Muscle layer of colon (tissue), 2 donors: Measurements from ENCODE around the gene IL16.

Experiments used
- H3K27ac ChIP-seq: one replicate; pipeline ENCODE4 v1.7.0; 2013; ENCODE audit warnings: low read depth, mild to moderate bottlenecking, low read length, moderate library complexity
- H3K27me3 ChIP-seq, 2 donors: one replicate each; pipeline ENCODE4 v1.7.0; 2013; ENCODE audit warnings: low read length in 2 of 2, mild to moderate bottlenecking in 2 of 2; ENCODE audit not compliant: insufficient read depth in 2 of 2, control insufficient read depth in 1 of 2
- H3K36me3 ChIP-seq: one replicate; pipeline ENCODE4 v1.7.0; 2013; ENCODE audit warnings: mild to moderate bottlenecking, low read length; ENCODE audit not compliant: insufficient read depth
- H3K4me1 ChIP-seq: one replicate; pipeline ENCODE4 v1.7.0; 2013; ENCODE audit warnings: mild to moderate bottlenecking, low read length; ENCODE audit not compliant: insufficient read depth
- H3K4me3 ChIP-seq, 2 donors: one replicate each; pipeline ENCODE4 v1.7.0; 2013; ENCODE audit warnings: low read length in 2 of 2, low read depth in 1 of 2, mild to moderate bottlenecking in 1 of 2, moderate library complexity in 1 of 2
- H3K9ac ChIP-seq: one replicate; pipeline ENCODE4 v1.7.0; 2013; ENCODE audit warnings: low read length
- H3K9me3 ChIP-seq: one replicate; pipeline ENCODE4 v1.7.0; 2013; ENCODE audit warnings: mild to moderate bottlenecking, low read length
- donor health status: abdominal sarcoma.
- donor health status: Adenocarcinoma of cecum.

The IL16 gene

DNA sequence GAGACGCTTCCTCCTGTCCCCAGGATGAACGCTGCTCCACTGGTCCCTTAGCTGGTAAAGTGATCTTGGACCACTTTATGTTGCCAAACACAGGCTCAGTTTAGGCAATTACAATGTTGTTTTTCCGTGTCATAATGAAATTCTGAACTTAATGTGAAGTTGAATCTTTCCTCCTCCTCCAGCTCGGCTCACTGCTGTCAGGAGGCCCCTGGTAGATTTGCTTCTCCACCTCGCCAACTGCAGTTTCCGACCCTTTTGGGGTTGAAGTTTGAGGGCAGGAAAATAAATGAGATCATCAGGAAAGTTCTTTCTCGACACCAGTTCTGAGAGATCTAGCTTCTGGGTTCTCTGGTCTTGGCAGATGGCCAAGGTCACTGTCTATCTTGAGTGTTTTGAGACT is 34.8 kb upstream of the IL16 start:
- H3K27ac ChIP-seq, result no peak overlapping the region

DNA sequence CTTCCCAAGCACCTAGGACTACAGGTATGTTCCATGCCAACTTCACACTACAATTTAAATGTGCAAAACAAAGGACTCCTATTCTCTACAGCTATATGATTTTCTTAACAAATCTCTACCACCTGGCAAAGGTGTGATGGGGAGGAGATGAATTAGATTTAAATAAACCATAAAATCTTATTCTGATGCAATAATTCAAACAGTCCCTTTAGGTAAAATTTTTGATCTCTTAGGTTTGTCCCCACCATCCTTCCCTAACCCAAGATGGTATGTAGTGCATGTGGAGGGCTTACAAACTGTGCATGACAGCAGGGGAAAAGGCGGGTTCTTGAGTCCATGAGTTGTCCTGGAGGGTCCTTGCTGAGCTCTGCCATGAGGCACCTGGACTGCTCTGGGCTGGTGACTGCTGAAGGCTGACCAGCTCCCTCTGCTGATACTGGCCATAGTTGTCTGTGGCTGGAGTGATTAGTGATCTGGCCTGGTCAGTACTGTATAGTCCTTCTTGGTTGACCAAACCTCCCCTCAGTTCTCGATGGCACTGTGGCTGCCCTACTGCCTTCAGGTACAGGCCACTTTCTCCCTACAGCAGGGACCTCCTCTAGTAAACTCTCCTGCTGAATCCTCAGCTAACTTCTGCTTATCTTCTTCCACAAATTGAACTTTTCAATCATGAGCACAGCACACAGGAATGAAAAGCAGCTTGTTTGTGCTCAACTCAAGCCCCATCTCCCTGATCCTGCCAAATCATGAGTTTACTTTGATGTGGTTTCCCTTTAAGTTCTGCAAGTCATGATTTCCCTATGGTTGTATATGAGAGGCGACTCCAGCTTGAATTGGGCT is 32.5 kb upstream of the IL16 start:
- Histone ChIP-seq H3K9ac (no peak overlapping the region), H3K4me1 (peaks cover 12% of the 10 kb centered on the region), H3K36me3 (no peaks in the 10 kb centered on the region), H3K27me3 (no peaks in the 10 kb centered on the region), H3K9me3 (no peaks in the 10 kb centered on the region), H3K4me3 (no peak overlapping the region), H3K27ac (no peak overlapping the region)

More for the DNA sequence above, 34.8 kb upstream of the IL16 start:
- no peaks in the 10 kb centered on the region for H3K27me3 ChIP-seq
- H3K9ac ChIP-seq, result no peak overlapping the region
- no peaks in the 10 kb centered on the region for H3K36me3 ChIP-seq
- no peaks in the 10 kb centered on the region for H3K9me3 ChIP-seq
- peaks cover 12% of the 10 kb centered on the region for H3K4me1 ChIP-seq
- no peak overlapping the region for H3K4me3 ChIP-seq

DNA sequence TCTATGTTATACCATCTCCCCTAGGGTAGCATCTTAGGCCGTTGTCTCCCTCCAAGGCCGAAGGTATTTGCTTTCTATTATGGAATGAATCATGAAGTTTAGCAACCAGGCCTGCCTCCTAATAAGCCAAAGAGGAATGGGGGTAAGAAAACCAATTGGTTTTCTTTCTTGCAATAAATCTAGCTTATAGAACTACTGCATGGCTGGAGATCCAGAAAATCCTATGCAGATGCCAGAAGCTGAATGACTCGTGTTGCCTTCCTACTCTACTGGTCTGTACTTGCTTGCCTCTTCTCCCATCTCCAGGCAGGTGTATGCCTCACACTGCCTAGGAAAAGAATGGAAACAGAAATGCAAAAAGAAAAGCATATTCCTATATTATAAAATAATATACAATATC is 31.1 kb upstream of the IL16 start:
- H3K36me3 ChIP-seq, result no peaks in the 10 kb centered on the region
- H3K9me3 ChIP-seq, result no peaks in the 10 kb centered on the region
- H3K4me1 ChIP-seq, result peaks cover 8% of the 10 kb centered on the region
- no peak overlapping the region for H3K27ac ChIP-seq
- H3K4me3 ChIP-seq, result no peak overlapping the region
- H3K27me3 ChIP-seq, result no peaks in the 10 kb centered on the region
- no peak overlapping the region for H3K9ac ChIP-seq

DNA sequence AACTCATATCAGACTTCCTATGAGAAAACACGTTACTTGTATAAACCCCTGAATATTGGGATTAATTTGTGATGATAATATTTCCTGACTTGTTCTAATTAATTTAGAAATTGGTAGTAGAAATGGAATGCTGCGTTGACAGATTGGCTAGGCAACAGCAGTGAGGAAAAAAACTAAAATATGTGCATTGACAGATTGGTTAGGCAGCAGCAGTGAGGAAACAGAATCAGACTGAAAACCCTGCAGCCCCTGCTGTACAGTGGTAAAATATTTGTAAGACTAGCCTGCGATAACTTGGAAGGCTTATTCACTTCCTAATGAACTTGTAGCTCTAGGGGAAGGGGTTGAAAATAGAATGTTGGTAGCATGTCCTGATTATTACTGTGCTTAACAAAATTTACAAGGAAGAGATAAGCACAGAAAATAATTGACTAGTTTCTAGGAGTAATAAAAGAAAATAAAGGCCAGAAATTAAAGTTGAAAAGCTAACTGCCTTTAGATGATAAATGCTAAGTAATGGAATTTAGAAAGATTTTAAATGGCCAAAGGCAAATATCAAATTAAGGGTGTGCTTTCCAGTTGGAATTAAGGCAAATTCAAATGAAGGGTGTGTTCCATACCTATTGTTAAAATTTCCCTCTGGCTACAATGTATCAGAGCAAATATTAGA is 29.9 kb upstream of the IL16 start:
- H3K9ac ChIP-seq, result no peak overlapping the region
- no peak overlapping the region for H3K27ac ChIP-seq
- no peaks in the 10 kb centered on the region for H3K4me1 ChIP-seq
- no peak overlapping the region for H3K4me3 ChIP-seq
- no peaks in the 10 kb centered on the region for H3K36me3 ChIP-seq
- no peaks in the 10 kb centered on the region for H3K9me3 ChIP-seq
- no peaks in the 10 kb centered on the region for H3K27me3 ChIP-seq

DNA sequence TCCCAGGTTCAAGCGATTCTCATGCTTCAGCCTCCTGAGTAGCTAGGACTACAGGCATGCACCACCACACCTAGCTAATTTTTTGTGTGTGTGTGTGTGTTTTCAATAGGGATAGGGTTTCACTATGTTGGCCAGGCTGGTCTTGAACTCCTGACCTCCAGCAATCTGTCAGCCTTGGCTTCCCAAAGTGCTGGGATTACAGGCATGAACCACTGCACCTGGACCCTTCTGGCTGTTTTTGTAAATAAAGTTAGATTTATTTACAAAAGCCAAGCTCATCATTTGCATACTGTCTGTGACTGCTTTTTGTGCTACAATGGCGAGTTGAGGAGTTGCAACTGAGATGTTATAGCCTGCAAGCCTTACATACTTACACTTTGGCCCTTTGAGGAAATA is 28.6 kb upstream of the IL16 start:
- H3K9me3 ChIP-seq, result no peaks in the 10 kb centered on the region
- H3K27ac ChIP-seq, result no peak overlapping the region
- no peak overlapping the region for H3K4me3 ChIP-seq
- no peaks in the 10 kb centered on the region for H3K36me3 ChIP-seq
- no peaks in the 10 kb centered on the region for H3K4me1 ChIP-seq
- H3K9ac ChIP-seq, result no peak overlapping the region
- no peaks in the 10 kb centered on the region for H3K27me3 ChIP-seq

DNA sequence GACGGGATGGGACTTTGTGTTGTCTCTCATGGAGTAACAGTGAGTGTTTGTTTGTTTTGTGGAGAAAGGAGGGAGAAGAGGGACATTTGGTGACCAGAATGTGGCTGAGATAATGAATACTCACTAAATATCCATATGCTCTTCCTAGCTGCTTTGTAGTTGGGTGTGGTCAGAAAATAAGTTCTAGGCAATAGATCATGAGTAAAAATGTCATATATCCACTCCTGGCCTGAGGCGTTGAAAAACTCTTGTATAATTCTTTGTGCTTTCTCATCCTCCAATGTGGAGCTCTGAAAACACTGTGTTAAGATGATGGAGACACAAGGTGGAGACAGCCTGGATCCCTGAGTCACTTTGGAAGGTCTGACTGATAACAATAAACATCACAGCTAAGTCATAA is 28.0 kb upstream of the IL16 start:
- Histone ChIP-seq H3K4me3 (no peak overlapping the region), H3K36me3 (no peaks in the 10 kb centered on the region), H3K9ac (no peak overlapping the region), H3K27me3 (no peaks in the 10 kb centered on the region), H3K9me3 (no peaks in the 10 kb centered on the region), H3K27ac (no peak overlapping the region), H3K4me1 (no peaks in the 10 kb centered on the region)

DNA sequence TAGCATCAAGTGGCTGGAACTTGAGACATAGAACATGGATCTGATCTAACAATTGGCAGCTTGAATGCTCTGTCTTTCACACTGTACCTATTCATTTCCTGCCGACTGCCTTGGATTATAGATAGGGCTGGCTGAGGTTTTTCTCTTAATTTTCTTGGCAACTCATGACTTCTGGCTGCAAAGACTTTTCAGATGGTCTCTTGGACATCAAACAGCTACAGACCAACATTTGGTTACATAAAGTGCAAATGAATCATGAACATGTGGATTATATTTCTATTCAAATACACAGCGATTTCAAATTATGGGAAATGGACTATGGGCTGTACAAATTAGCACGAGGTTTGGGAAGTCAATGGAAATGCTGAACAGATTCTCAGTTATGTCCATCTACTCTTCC is 26.2 kb upstream of the IL16 start:
- Histone ChIP-seq H3K9me3 (no peaks in the 10 kb centered on the region), H3K9ac (no peak overlapping the region), H3K27ac (no peak overlapping the region), H3K4me3 (no peak overlapping the region), H3K36me3 (no peaks in the 10 kb centered on the region), H3K27me3 (no peaks in the 10 kb centered on the region), H3K4me1 (no peaks in the 10 kb centered on the region)

DNA sequence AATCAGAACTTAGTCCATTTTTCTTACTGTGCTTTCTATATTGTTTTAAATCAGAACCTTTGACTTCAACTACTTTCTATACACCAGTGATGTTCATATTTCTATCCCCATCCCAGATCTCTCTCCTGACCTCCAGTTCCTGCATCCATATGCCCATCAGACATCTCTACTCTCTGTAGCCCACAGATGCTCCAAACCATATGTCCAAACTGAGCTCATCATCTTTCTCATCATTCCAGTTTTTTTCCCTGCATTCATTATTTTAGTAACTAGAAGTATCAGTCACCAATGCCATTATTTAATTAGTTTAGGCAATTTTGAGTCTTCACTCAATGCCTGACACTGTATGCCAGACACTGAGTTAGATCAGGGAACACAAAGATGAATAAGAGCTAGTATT is 25.4 kb upstream of the IL16 start:
- no peaks in the 10 kb centered on the region for H3K36me3 ChIP-seq
- H3K4me3 ChIP-seq, result no peak overlapping the region
- H3K27ac ChIP-seq, result no peak overlapping the region
- H3K9me3 ChIP-seq, result no peaks in the 10 kb centered on the region
- H3K9ac ChIP-seq, result no peak overlapping the region
- no peaks in the 10 kb centered on the region for H3K4me1 ChIP-seq
- H3K27me3 ChIP-seq, result no peaks in the 10 kb centered on the region

DNA sequence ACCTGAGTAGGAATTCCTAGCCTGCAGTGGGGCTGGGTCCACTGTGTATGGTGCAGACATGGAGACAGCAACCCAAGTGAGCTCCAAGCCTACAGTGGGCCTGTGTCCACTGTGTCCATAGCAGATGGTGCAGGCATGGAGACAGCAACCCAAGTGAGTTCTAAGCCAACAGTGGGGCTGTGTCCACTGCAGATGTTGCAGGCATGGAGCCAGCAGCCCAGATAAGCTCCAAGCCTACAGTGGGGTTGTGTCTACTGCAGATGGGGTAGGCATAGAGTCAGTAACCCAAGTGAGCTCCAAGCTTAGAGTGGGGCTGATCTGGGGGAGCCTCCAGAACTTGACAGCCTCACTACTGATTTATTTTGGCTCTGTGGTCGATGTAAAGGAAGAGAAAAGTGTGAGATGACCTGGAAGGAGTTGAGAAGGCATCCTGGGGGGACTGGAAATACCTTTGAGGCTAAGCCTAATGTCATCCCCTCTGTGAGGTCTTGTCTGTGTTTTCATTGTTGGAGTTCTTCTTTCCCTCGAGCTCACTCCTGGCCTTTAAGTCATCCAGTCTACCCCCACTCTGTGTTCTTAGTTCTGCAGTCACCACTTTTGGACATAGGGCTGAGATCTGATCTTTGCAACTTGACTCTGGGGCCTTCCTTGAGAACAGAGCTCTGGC is 22.4 kb upstream of the IL16 start:
- H3K9me3 ChIP-seq, result no peaks in the 10 kb centered on the region
- no peaks in the 10 kb centered on the region for H3K4me1 ChIP-seq
- no peaks in the 10 kb centered on the region for H3K27me3 ChIP-seq
- H3K9ac ChIP-seq, result no peak overlapping the region
- H3K27ac ChIP-seq, result no peak overlapping the region
- H3K4me3 ChIP-seq, result no peak overlapping the region
- no peaks in the 10 kb centered on the region for H3K36me3 ChIP-seq

DNA sequence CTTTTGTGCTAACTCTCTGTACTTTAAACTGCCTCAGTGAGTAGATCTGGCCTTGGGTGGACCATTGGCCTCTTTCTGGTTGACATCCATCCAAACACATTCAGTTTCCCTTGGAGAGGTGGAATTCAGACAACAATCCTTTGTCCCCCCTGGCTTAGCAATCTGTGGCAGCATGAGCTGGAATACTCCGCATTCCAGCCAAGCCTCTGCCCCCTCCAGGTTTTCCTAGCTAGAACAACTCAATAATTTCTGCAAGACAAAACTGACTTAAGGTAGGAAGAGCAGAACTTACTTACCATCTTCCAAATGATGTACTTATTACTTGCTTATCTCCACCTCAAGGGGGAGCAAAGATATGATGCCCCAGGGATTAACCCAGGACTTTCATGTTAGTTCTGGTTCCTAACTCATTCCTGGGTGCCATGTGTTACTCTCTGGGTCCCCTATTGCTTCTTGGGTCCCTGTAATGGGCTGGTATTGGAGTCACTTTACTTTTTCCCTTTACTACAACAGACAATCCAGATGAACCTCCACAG is 21.8 kb upstream of the IL16 start:
- H3K36me3 ChIP-seq, result no peaks in the 10 kb centered on the region
- H3K27ac ChIP-seq, result no peak overlapping the region
- H3K9ac ChIP-seq, result no peak overlapping the region
- no peaks in the 10 kb centered on the region for H3K27me3 ChIP-seq
- H3K4me3 ChIP-seq, result no peak overlapping the region
- no peaks in the 10 kb centered on the region for H3K9me3 ChIP-seq
- H3K4me1 ChIP-seq, result no peaks in the 10 kb centered on the region

DNA sequence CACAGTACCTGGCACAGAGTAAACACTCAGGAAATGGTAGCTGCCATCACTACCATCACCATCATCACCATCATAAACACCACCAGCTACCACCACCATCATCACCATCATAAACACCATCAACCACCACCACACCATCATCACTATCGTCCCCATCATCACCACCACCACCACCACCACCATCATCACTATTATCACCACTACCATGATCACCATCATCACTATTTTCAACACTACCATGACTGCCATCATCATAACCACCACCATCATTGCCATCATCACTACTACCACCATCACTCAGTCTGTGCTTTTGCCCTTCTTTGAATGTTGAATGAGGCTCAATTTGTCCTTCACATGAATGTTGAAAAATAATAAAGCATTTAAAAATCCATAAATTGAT is 21.2 kb upstream of the IL16 start:
- Histone ChIP-seq H3K9me3 (no peaks in the 10 kb centered on the region), H3K36me3 (no peaks in the 10 kb centered on the region), H3K4me3 (no peak overlapping the region), H3K27me3 (no peaks in the 10 kb centered on the region), H3K9ac (no peak overlapping the region), H3K4me1 (no peaks in the 10 kb centered on the region), H3K27ac (no peak overlapping the region)
